Thoracic aorta (tissue), 2 donors: ENCODE measurements around the gene COMMD3. TPM values are rescaled to one million over a fixed set of nuclear protein-coding genes. Genes with fewer than 3 reads are reported as not detected.

ENCODE experiments used
- ATAC-seq: fragments of 150-250 bp; one replicate; pipeline ENCODE4 v1.8.0; 2017; ENCODE audit warnings: low read depth; ENCODE audit not compliant: insufficient number of reproducible peaks, low FRiP score
- DNase-seq: peaks from one replicate; pipeline ENCODE4 v3.0.0-alpha.2; 2020; ENCODE audit warnings: low spot score
- H3K27ac ChIP-seq, 2 donors: fragments of 200-600 bp; sonication (generic); 1 replicate in 1 of 2; 2 replicates in 1 of 2; pipeline ENCODE4 v1.5.1; 2016; ENCODE audit warnings: mild to moderate bottlenecking in 2 of 2, moderate library complexity in 2 of 2
- H3K27me3 ChIP-seq: fragments of 200-600 bp; sonication (generic); replicated peaks from 2 replicates; pipeline ENCODE4 v1.6.0; 2016; ENCODE audit warnings: mild to moderate bottlenecking; ENCODE audit not compliant: insufficient read depth
- H3K36me3 ChIP-seq: fragments of 200-600 bp; sonication (generic); one replicate; pipeline ENCODE4 v1.5.1; 2016
- H3K4me1 ChIP-seq, 2 donors: fragments of 200-600 bp; sonication (generic); 1 replicate in 1 of 2; 2 replicates in 1 of 2; pipeline versions ENCODE4 v1.5.1 to v1.6.0; 2016; ENCODE audit warnings: low read depth in 2 of 2, mild to moderate bottlenecking in 1 of 2; ENCODE audit not compliant: control insufficient read depth in 1 of 2
- H3K4me3 ChIP-seq: fragments of 200-600 bp; sonication (generic); 2 replicates; pipeline ENCODE4 v1.5.1; 2016; ENCODE audit warnings: mild to moderate bottlenecking
- H3K9me3 ChIP-seq: fragments of 200-600 bp; sonication (generic); 2 replicates; pipeline ENCODE4 v1.5.1; 2016
- CTCF ChIP-seq: fragments of 200-600 bp; sonication (generic); IDR thresholded peaks from one replicate; pipeline ENCODE4 v1.5.1; 2019; ENCODE audit warnings: antibody characterized with exemption
- total RNA-seq, 2 donors: library from RNA; depleted of rRNA; stranded (reverse); fragments of >200 nt; gene quantifications; one replicate each; pipeline versions ENCODE4 v1.1.0 to v1.2.3, GENCODE V29; 2016

COMMD3 gene
- total RNA-seq, 2 donors from 2014 or later: 12.6 to 90.4 TPM

DNA sequence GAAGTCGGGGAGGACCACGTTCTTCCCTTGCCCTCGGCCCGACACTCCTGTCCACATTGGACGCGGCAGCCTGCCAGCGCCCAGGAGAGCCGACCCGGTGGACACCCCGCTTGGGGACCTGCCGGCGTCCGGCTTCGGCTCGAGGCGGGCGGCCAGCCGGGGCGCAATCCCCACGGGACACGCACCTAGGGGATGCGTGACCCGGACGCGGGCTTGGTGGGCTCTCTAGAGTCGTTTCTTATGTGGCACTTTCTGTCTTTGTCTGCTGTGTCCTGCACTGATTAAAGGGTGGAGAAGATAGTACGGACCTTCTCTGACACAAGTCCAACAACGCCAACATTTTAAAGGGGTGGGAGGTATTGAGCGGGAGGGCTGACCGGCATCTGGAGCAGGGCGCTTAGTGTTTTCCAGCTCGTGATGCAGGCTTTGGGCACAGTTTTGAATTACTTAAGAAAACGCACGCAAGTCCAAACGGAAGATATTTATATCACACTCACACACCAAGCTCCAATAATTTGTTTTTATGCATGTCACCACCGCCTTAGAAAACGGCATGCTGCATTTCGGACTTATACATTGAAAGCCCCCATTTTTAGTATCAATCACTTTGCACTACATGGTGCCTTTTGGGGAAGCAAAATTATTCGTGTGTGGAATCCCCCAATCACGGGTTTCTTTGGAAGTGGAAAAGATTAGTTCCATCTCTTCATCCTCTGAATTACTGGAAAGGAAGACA is 25.2 kb downstream of the COMMD3 start:
- Histone ChIP-seq H3K27ac (peak overlapping the region; percentile 93 to 96), H3K4me3 (peak overlapping the region; percentile 88), H3K36me3 (no peaks in the 10 kb centered on the region), H3K4me1 (peaks cover 10 to 22% of the 10 kb centered on the region in 2 donors), H3K9me3 (no peaks in the 10 kb centered on the region), H3K27me3 (peaks cover 74% of the 10 kb centered on the region)
- no peak for TF ChIP-seq CTCF
- ATAC-seq (no peak), DNase-seq (no peak)

GRCh38 chr10:22341926-22342196 is 25.7 kb downstream of the COMMD3 start:
- TF ChIP-seq CTCF: no peak
- ATAC-seq (no peak), DNase-seq (no peak)
- Histone ChIP-seq H3K9me3 (no peaks in the 10 kb centered on the region), H3K4me3 (peak overlapping the region; percentile 88), H3K4me1 (peaks cover 10 to 17% of the 10 kb centered on the region in 2 donors), H3K36me3 (no peaks in the 10 kb centered on the region), H3K27me3 (peaks cover 72% of the 10 kb centered on the region), H3K27ac (no peak overlapping the region)

DNA sequence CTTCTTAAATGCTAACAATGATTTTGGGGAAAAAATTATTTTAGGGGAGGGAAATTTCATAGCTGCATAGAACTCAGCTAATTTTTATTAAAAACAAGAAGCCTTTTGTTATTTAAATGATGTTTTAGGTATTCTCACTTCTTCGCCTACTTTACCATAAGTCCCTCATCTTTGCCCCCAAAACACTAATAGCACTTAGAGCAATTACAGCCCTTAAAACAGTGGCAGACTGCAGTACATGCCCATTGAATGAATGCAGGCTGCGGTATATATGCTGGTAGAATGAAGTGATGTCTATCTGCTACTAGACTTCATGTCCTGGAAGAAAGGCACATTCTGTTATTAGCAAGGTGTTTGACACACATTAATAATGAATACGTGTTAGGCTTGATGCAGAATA is 26.2 kb downstream of the COMMD3 start:
- peaks cover 67% of the 10 kb centered on the region for H3K27me3 ChIP-seq

DNA sequence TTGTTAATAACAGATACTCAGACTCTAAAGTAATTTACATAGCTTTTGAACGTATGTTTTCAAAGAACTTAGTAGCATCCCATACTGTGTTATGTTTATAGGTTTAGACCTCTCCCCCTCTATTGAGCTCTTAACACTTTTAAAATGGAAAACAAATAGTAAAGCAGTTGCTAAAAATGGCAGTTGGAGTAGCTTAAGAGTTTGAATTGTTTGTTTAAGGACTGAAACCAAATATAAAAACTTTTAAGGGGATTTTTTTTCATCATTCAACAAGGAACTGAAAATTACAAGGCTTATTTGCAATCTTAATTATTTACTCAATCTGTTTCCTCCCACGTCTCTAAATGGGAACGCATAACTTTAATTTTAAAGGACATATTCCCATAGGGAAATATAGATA is 27.5 kb downstream of the COMMD3 start:
- Histone ChIP-seq H3K9me3 (no peaks in the 10 kb centered on the region), H3K27ac (no peak overlapping the region), H3K27me3 (peaks cover 55% of the 10 kb centered on the region), H3K4me3 (no peak overlapping the region), H3K36me3 (no peaks in the 10 kb centered on the region), H3K4me1 (peaks cover 10 to 14% of the 10 kb centered on the region in 2 donors)
- ATAC-seq: no peak
- TF ChIP-seq CTCF: no peak
- DNase-seq: no peak

More for the DNA sequence above, 26.2 kb downstream of the COMMD3 start:
- Histone ChIP-seq H3K36me3 (no peaks in the 10 kb centered on the region), H3K9me3 (no peaks in the 10 kb centered on the region), H3K4me1 (peaks cover 10 to 14% of the 10 kb centered on the region in 2 donors), H3K4me3 (no peak overlapping the region), H3K27ac (no peak overlapping the region)
- no peak for TF ChIP-seq CTCF
- DNase-seq (no peak), ATAC-seq (no peak)

- Histone ChIP-seq H3K27ac (no peak overlapping the region), H3K9me3 (no peaks in the 10 kb centered on the region), H3K27me3 (peaks cover 50% of the 10 kb centered on the region), H3K4me1 (peaks cover 10 to 14% of the 10 kb centered on the region in 2 donors), H3K4me3 (no peak overlapping the region), H3K36me3 (no peaks in the 10 kb centered on the region)
- DNase-seq (no peak), ATAC-seq (no peak)
- TF ChIP-seq CTCF: no peak
Measured at GRCh38 chr10:22344249-22344648, 28.1 kb downstream of the COMMD3 start.
